T-helper 2 cell treated with Interferon-gamma antibody and Interleukin-4, amounts not matched to agents 5 μg/mL and 100 μg/mL, for 36 hours (primary cell): Measurements from ENCODE around the gene FARP1.

Experiments
- DNase-seq: peaks from one replicate; pipeline ENCODE4 v3.0.0; 2021; ENCODE audit warnings: low spot score
- H3K27ac Mint-ChIP-seq: one replicate; pipeline ENCODE4 v1.8.0; 2021; ENCODE audit warnings: mild to moderate bottlenecking, mixed read lengths
- H3K27me3 Mint-ChIP-seq: one replicate; pipeline ENCODE4 v1.8.0; 2021; ENCODE audit warnings: low read depth, mixed read lengths
- H3K36me3 Mint-ChIP-seq: one replicate; pipeline ENCODE4 v1.8.0; 2021; ENCODE audit warnings: low read depth, mixed read lengths
- H3K4me1 Mint-ChIP-seq: one replicate; pipeline ENCODE4 v1.8.0; 2021; ENCODE audit warnings: low read depth, mixed read lengths
- H3K4me3 Mint-ChIP-seq: one replicate; pipeline ENCODE4 v1.8.0; 2022; ENCODE audit warnings: mild to moderate bottlenecking, moderate library complexity, mixed read lengths
- H3K9me3 Mint-ChIP-seq: one replicate; pipeline ENCODE4 v1.8.0; 2021; ENCODE audit warnings: mixed read lengths

FARP1 gene

GRCh38 chr13:98285317-98285716, 142.4 kb downstream of the FARP1 start:
- Mint-ChIP-seq H3K27ac (no peak overlapping the region), H3K27me3 (no peaks in the 10 kb centered on the region), H3K4me3 (no peak overlapping the region), H3K9me3 (no peaks in the 10 kb centered on the region), H3K36me3 (no peaks in the 10 kb centered on the region), H3K4me1 (no peaks in the 10 kb centered on the region)
- DNase-seq: no peak

GRCh38 chr13:98285852-98286594, 143.1 kb downstream of the FARP1 start:
- H3K27ac Mint-ChIP-seq: no peak overlapping the region
- H3K36me3 Mint-ChIP-seq: no peaks in the 10 kb centered on the region
- no peak overlapping the region for H3K4me3 Mint-ChIP-seq
- no peaks in the 10 kb centered on the region for H3K4me1 Mint-ChIP-seq
- DNase-seq: no peak
- no peaks in the 10 kb centered on the region for H3K27me3 Mint-ChIP-seq
- H3K9me3 Mint-ChIP-seq: no peaks in the 10 kb centered on the region

GRCh38 chr13:98286799-98287198, 143.9 kb downstream of the FARP1 start:
- Mint-ChIP-seq H3K27ac (no peak overlapping the region), H3K4me3 (no peak overlapping the region), H3K27me3 (no peaks in the 10 kb centered on the region), H3K4me1 (no peaks in the 10 kb centered on the region), H3K9me3 (no peaks in the 10 kb centered on the region), H3K36me3 (no peaks in the 10 kb centered on the region)
- no peak for DNase-seq

GRCh38 chr13:98288211-98288610, 145.3 kb downstream of the FARP1 start:
- no peaks in the 10 kb centered on the region for H3K27me3 Mint-ChIP-seq
- H3K4me3 Mint-ChIP-seq: no peak overlapping the region
- H3K36me3 Mint-ChIP-seq: no peaks in the 10 kb centered on the region
- H3K27ac Mint-ChIP-seq: no peak overlapping the region
- H3K9me3 Mint-ChIP-seq: no peaks in the 10 kb centered on the region
- DNase-seq: no peak
- H3K4me1 Mint-ChIP-seq: no peaks in the 10 kb centered on the region

GRCh38 chr13:98289339-98289945, 146.5 kb downstream of the FARP1 start:
- H3K4me3 Mint-ChIP-seq: no peak overlapping the region
- no peak overlapping the region for H3K27ac Mint-ChIP-seq
- no peaks in the 10 kb centered on the region for H3K4me1 Mint-ChIP-seq
- H3K27me3 Mint-ChIP-seq: no peaks in the 10 kb centered on the region
- no peaks in the 10 kb centered on the region for H3K9me3 Mint-ChIP-seq
- H3K36me3 Mint-ChIP-seq: no peaks in the 10 kb centered on the region
- DNase-seq: no peak

- DNase-seq: no peak
- Mint-ChIP-seq H3K4me1 (no peaks in the 10 kb centered on the region), H3K4me3 (no peak overlapping the region), H3K36me3 (no peaks in the 10 kb centered on the region), H3K27ac (no peak overlapping the region), H3K9me3 (no peaks in the 10 kb centered on the region), H3K27me3 (no peaks in the 10 kb centered on the region)
Measured at GRCh38 chr13:98290261-98290660, 147.4 kb downstream of the FARP1 start.

- Mint-ChIP-seq H3K4me3 (no peak overlapping the region), H3K27ac (no peak overlapping the region), H3K9me3 (no peaks in the 10 kb centered on the region), H3K27me3 (no peaks in the 10 kb centered on the region), H3K4me1 (no peaks in the 10 kb centered on the region), H3K36me3 (no peaks in the 10 kb centered on the region)
- DNase-seq: no peak
Measured at GRCh38 chr13:98291658-98292057, 148.8 kb downstream of the FARP1 start.

GRCh38 chr13:98293103-98293502, 150.2 kb downstream of the FARP1 start:
- H3K36me3 Mint-ChIP-seq: no peaks in the 10 kb centered on the region
- no peaks in the 10 kb centered on the region for H3K27me3 Mint-ChIP-seq
- H3K4me3 Mint-ChIP-seq: no peak overlapping the region
- no peaks in the 10 kb centered on the region for H3K9me3 Mint-ChIP-seq
- no peaks in the 10 kb centered on the region for H3K4me1 Mint-ChIP-seq
- DNase-seq: no peak
- H3K27ac Mint-ChIP-seq: no peak overlapping the region

- DNase-seq: no peak
- Mint-ChIP-seq H3K4me1 (no peaks in the 10 kb centered on the region), H3K27me3 (no peaks in the 10 kb centered on the region), H3K4me3 (no peak overlapping the region), H3K27ac (no peak overlapping the region), H3K9me3 (no peaks in the 10 kb centered on the region), H3K36me3 (no peaks in the 10 kb centered on the region)
Measured at GRCh38 chr13:98293570-98294142, 150.8 kb downstream of the FARP1 start.

- H3K4me3 Mint-ChIP-seq: no peak overlapping the region
- no peaks in the 10 kb centered on the region for H3K4me1 Mint-ChIP-seq
- H3K27ac Mint-ChIP-seq: no peak overlapping the region
- H3K9me3 Mint-ChIP-seq: no peaks in the 10 kb centered on the region
- no peaks in the 10 kb centered on the region for H3K36me3 Mint-ChIP-seq
- no peaks in the 10 kb centered on the region for H3K27me3 Mint-ChIP-seq
- no peak for DNase-seq
Measured at GRCh38 chr13:98295371-98295770, 152.5 kb downstream of the FARP1 start.

GRCh38 chr13:98297051-98297450, 154.2 kb downstream of the FARP1 start:
- H3K4me3 Mint-ChIP-seq: no peak overlapping the region
- no peaks in the 10 kb centered on the region for H3K36me3 Mint-ChIP-seq
- H3K27me3 Mint-ChIP-seq: no peaks in the 10 kb centered on the region
- no peaks in the 10 kb centered on the region for H3K9me3 Mint-ChIP-seq
- no peak overlapping the region for H3K27ac Mint-ChIP-seq
- H3K4me1 Mint-ChIP-seq: no peaks in the 10 kb centered on the region
- no peak for DNase-seq

GRCh38 chr13:98297745-98298144, 154.9 kb downstream of the FARP1 start:
- Mint-ChIP-seq H3K27me3 (no peaks in the 10 kb centered on the region), H3K27ac (no peak overlapping the region), H3K4me1 (no peaks in the 10 kb centered on the region), H3K9me3 (no peaks in the 10 kb centered on the region), H3K4me3 (no peak overlapping the region), H3K36me3 (no peaks in the 10 kb centered on the region)
- no peak for DNase-seq

- H3K4me3 Mint-ChIP-seq: no peak overlapping the region
- no peaks in the 10 kb centered on the region for H3K27me3 Mint-ChIP-seq
- no peaks in the 10 kb centered on the region for H3K4me1 Mint-ChIP-seq
- H3K9me3 Mint-ChIP-seq: no peaks in the 10 kb centered on the region
- no peaks in the 10 kb centered on the region for H3K36me3 Mint-ChIP-seq
- no peak overlapping the region for H3K27ac Mint-ChIP-seq
- no peak for DNase-seq
Measured at GRCh38 chr13:98298599-98298998, 155.7 kb downstream of the FARP1 start.

GRCh38 chr13:98299235-98299965, 156.5 kb downstream of the FARP1 start:
- no peaks in the 10 kb centered on the region for H3K9me3 Mint-ChIP-seq
- no peaks in the 10 kb centered on the region for H3K36me3 Mint-ChIP-seq
- H3K27me3 Mint-ChIP-seq: no peaks in the 10 kb centered on the region
- H3K4me3 Mint-ChIP-seq: no peak overlapping the region
- no peaks in the 10 kb centered on the region for H3K4me1 Mint-ChIP-seq
- no peak overlapping the region for H3K27ac Mint-ChIP-seq
- no peak for DNase-seq
